Vagina (tissue), 2 donors: ENCODE data around the gene HAGH.

Experiments used
- POLR2A ChIP-seq, 2 donors: fragments of 450-650 bp; IDR thresholded peaks; one replicate each; pipeline ENCODE4 v1.6.1; 2017; ENCODE audit warnings: antibody characterized with exemption in 2 of 2, mild to moderate bottlenecking in 2 of 2, moderate library complexity in 2 of 2
- POLR2AphosphoS5 ChIP-seq, 2 donors: sonication (generic); formaldehyde crosslinking; IDR thresholded peaks; one replicate each; pipeline ENCODE4 v1.9.0; 2017; ENCODE audit warnings: antibody characterized with exemption in 2 of 2, mild to moderate bottlenecking in 2 of 2, low read depth in 1 of 2; ENCODE audit not compliant: insufficient read depth in 1 of 2
- TF ChIP-seq, protein P1 (sequence below), 3 experiments: fragments of 450-650 bp in 2 of 3; fragments of 200-600 bp in 1 of 3; sonication (generic) in 1 of 3; IDR thresholded peaks; one replicate each; pipeline ENCODE4 v1.5.1; 2017 to 2019; ENCODE audit warnings: antibody characterized with exemption in 3 of 3, mild to moderate bottlenecking in 2 of 3, moderate library complexity in 2 of 3

DNA sequence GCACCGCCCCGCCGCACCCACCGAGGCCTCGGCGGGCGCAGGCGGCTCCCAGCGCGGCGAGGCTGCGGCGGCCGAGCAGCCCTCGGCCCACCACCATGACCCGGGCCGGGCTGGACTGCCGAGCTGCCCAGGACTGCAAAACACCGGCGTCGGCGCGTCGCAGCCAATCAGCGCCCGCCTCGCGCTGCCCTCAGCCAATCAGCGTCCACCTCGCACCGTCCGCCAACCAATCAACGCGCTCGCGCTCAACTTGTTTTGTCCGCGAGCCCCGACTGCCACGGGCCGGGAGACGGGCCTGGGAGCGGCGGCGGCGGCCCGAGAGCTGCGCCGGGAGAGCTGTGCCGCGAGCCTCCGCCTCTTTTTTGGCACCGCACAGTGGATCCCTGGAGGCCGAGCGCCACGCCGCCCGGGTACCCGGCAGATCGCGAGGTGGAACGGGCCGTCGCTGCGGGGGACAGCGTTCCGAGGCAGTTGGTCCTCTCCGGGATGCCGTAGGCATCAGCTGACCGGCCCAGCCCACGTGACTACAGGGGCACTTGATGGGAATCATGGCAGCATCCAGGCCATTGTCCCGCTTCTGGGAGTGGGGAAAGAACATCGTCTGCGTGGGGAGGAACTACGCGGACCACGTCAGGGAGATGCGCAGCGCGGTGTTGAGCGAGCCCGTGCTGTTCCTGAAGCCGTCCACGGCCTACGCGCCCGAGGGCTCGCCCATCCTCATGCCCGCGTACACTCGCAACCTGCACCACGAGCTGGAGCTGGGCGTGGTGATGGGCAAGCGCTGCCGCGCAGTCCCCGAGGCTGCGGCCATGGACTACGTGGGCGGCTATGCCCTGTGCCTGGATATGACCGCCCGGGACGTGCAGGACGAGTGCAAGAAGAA, at the start of gene HAGH, which contains the start of gene FAHD1:
- TF ChIP-seq, protein P1, sequence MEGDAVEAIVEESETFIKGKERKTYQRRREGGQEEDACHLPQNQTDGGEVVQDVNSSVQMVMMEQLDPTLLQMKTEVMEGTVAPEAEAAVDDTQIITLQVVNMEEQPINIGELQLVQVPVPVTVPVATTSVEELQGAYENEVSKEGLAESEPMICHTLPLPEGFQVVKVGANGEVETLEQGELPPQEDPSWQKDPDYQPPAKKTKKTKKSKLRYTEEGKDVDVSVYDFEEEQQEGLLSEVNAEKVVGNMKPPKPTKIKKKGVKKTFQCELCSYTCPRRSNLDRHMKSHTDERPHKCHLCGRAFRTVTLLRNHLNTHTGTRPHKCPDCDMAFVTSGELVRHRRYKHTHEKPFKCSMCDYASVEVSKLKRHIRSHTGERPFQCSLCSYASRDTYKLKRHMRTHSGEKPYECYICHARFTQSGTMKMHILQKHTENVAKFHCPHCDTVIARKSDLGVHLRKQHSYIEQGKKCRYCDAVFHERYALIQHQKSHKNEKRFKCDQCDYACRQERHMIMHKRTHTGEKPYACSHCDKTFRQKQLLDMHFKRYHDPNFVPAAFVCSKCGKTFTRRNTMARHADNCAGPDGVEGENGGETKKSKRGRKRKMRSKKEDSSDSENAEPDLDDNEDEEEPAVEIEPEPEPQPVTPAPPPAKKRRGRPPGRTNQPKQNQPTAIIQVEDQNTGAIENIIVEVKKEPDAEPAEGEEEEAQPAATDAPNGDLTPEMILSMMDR (IDR thresholded peaks at IDR 0.05), result no peak
- TF ChIP-seq POLR2AphosphoS5 (IDR thresholded peaks at IDR 0.05; ENCODE audit: insufficient read depth in 1 of 2, low read depth in 1 of 2) (peak; percentile 80 to 91), POLR2A (IDR thresholded peaks at IDR 0.05) (no peak)
